Fibroblast of skin of left biceps (primary cell): ENCODE results near the gene MYL7.

ENCODE experiments used
- DNase-seq, 2 experiments: peaks; one replicate each; pipeline ENCODE4 v3.0.0-alpha.2; 2013; ENCODE audit warnings: low read depth in 2 of 2

Gene MYL7

GRCh38 chr7:44150966-44151941 lies 10.1 kb upstream of the MYL7 start:
- no peak for DNase-seq

GRCh38 chr7:44150466-44150832 lies 9.3 kb upstream of the MYL7 start:
- no peak for DNase-seq

- no peak for DNase-seq
Observed at GRCh38 chr7:44149571-44150465, 8.7 kb upstream of the MYL7 start.

- DNase-seq = no peak
Observed at GRCh38 chr7:44148961-44149536, 7.9 kb upstream of the MYL7 start.

- no peak for DNase-seq
Observed at GRCh38 chr7:44148166-44148565, 7.0 kb upstream of the MYL7 start.

GRCh38 chr7:44147026-44147991 lies 6.2 kb upstream of the MYL7 start:
- DNase-seq = no peak

- peak in 1 of 2 experiments; percentile 21 for DNase-seq
Observed at GRCh38 chr7:44145969-44146911, 5.1 kb upstream of the MYL7 start.

GRCh38 chr7:44145479-44145968 lies 4.4 kb upstream of the MYL7 start:
- no peak for DNase-seq

GRCh38 chr7:44144968-44145478 lies 3.9 kb upstream of the MYL7 start:
- DNase-seq = no peak

- DNase-seq = no peak
Observed at GRCh38 chr7:44144426-44144967, 3.4 kb upstream of the MYL7 start.

- DNase-seq = no peak
Observed at GRCh38 chr7:44143646-44144250, 2.6 kb upstream of the MYL7 start.

- DNase-seq = no peak
Observed at GRCh38 chr7:44142028-44142427, 896 bp upstream of the MYL7 start.

- no peak for DNase-seq
Observed at GRCh38 chr7:44140341-44140740, 791 bp downstream of the MYL7 start.

GRCh38 chr7:44139311-44140010 lies 1.7 kb downstream of the MYL7 start:
- no peak for DNase-seq

- no peak for DNase-seq
Observed at GRCh38 chr7:44138698-44139097, 2.4 kb downstream of the MYL7 start.

- no peak for DNase-seq
Observed at GRCh38 chr7:44136731-44137130, 4.4 kb downstream of the MYL7 start.

- DNase-seq = no peak
Observed at GRCh38 chr7:44134943-44135628, 6.0 kb downstream of the MYL7 start.

- DNase-seq = no peak
Observed at GRCh38 chr7:44133295-44133694, 7.8 kb downstream of the MYL7 start.
